Colon (tissue), 2 donors: ENCODE results near the gene CDK15.

ENCODE experiments used
- FAIRE-seq: peaks from 2 replicates; lab custom pipeline; 2012; peaks lifted over from hg19 to GRCh38; lab: Jason Lieb, UNC
- donor health status: control.
- donor health status: control.

The CDK15 gene

GRCh38 chr2:201938781-201939180 lies 132.4 kb downstream of the CDK15 start:
- FAIRE-seq: no peak

GRCh38 chr2:201939453-201939941 lies 133.2 kb downstream of the CDK15 start:
- FAIRE-seq: no peak

- no peak for FAIRE-seq
Observed at GRCh38 chr2:201942531-201942930, 136.2 kb downstream of the CDK15 start.
